ENCODE measurements around the gene RASGRF1.

The RASGRF1 gene

DNA sequence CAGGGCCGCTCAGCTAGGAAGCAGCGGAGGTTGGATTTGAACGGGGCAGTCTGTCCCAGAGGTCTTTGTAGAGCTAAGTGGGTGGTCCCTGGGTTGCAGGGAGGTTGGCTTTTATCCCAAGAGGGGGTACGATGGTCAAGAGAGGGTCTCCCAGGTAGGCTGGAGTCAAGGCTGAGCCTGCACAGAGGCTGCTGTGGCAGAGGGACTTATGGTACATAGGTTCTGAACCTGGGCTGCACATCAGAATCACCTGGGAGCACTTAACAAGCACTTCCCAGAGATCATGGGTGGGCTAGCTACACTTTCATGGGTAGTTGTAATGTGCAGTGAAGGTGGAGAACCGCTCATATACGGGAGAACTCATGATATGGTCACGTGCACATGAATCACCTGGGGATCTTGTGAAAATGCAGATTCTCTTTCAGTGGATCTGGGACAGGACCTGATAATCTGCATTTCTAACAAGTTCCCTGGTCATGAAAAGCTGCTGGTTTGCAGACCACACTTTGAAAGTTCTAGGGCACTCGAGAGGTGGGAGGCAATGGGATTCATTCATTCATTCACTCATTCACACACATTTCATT lies 2.9 kb upstream of the RASGRF1 start:
- DNase-seq (ENCODE audit: insufficient read length) = no peak
- no peak for TF ChIP-seq TAF1 (IDR thresholded peaks at IDR 0.05; ENCODE audit: borderline replicate concordance, low read depth, low read length)
- TF ChIP-seq POLR2AphosphoS5 (IDR thresholded peaks at IDR 0.05; ENCODE audit: low read depth, low read length) = no peak
- TF ChIP-seq POLR2A (IDR thresholded peaks at IDR 0.05; ENCODE audit: low read depth, low read length) = no peak
- FAIRE-seq = no peak

DNA sequence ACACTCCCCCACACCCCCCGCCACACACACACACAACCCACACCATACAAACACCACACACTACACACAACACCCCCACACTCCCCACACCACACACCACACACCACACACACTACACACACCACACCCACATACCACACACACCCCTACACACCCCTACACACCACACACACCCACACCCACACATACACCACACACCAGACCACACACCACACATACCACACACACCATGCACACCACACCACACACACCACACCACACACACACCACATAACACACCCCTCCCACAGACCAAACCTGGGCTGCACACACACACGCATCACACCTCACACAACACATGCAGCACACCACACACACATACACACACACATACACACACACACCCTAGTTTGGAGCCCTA lies 1.8 kb upstream of the RASGRF1 start:
- DNase-seq (ENCODE audit: insufficient read length) (no peak), FAIRE-seq (peak; percentile 86)
- TF ChIP-seq POLR2AphosphoS5 (IDR thresholded peaks at IDR 0.05; ENCODE audit: low read depth, low read length) (no peak), TAF1 (IDR thresholded peaks at IDR 0.05; ENCODE audit: borderline replicate concordance, low read depth, low read length) (no peak), POLR2A (IDR thresholded peaks at IDR 0.05; ENCODE audit: low read depth, low read length) (no peak)

DNA sequence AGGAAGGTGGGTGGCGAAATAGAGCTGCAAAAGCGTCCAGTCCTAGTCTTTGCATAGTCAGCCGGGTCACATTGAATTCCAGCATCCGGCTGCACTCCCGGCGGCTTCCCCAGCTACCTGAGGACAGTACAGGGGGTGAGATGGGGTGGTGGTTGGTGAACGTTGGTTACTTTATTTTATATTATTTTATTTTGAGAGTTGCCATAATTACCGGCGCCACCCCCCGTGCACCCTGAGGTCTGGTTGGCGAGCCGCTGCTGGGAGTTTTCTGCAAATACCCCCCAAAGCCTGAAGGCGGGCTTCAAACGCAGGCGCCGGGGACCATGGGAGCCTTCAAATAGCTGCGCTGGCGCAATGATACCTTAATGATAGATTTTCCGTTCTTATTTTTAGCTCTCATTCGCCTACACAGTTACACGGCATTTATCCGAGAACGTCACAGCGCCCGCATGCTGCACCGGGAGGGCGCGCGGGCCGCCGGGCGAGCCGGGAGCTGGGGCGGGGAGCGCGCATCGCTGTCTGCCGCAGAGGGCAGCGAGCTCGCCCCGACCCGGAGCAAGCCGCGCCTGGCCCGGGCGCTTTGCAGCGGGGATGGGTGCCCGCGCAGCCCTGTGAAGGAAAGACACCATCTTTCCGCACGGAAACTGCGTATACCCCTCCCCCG lies 756 bp upstream of the RASGRF1 start:
- no peak for DNase-seq (ENCODE audit: insufficient read length)
- no peak for FAIRE-seq
- TF ChIP-seq POLR2AphosphoS5 (IDR thresholded peaks at IDR 0.05; ENCODE audit: low read depth, low read length) = no peak
- no peak for TF ChIP-seq POLR2A (IDR thresholded peaks at IDR 0.05; ENCODE audit: low read depth, low read length)

DNA sequence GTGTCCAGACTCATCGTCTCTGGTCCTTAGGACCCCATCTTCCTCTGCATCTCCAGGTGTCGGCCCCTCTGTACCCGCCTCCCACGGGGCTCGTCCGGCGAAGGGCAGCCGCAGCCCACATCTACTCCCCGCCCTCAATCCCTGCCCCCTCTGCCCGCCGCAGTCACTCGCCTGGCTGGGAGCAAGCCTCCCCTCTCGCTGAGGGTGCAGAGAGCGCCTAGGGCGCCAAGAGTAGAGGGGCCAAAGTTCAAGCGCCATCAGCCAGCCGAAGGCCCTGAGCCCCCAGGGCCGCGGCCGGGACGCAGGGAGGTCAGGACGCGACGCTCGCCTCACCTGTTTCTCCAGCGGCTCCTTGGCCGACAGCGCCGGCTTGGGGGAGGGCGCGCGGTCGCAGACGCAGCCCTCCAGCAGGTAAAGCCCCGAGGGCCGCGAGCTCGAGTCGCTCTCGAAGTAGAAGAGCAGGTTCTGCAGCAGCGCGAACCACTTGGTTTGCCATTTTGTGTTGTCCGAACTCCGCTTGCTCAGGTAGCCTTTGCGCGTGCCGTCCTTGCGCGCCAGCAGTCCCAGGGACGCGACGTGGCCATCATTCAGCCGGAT lies 592 bp downstream of the RASGRF1 start:
- DNase-seq (ENCODE audit: insufficient read length) (no peak), FAIRE-seq (no peak)
- TF ChIP-seq TAF1 (IDR thresholded peaks at IDR 0.05; ENCODE audit: borderline replicate concordance, low read depth, low read length) (no peak), POLR2A (IDR thresholded peaks at IDR 0.05; ENCODE audit: low read depth, low read length) (no peak), POLR2AphosphoS5 (IDR thresholded peaks at IDR 0.05; ENCODE audit: low read depth, low read length) (no peak)

DNA sequence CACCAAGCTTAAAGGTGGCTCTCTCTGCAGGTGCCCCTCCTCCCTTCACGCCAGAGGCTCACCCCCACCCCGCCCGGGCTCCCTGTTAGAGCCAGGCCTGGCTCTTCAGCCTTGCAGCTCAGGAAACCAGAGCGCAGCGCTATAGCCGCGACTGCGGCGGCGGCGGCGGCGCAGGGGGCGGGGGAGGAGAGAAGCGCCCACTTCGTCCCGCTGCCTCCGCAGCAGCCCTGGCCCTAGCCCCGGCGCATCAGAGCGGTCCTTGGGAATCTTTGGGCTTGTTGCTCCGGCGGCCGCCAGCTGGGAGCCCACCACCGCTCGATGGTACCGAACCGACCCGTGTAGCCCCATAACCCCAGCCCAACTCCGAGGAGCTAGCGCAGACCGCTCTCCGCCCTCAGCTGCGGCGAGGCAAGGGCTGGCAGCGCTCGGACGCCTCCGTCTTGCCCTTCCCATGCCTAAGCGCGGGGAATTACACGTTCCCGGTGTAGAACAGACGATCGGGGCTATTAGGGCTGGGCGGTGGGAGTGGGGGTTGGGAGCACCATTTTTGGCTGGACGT lies 1.2 kb downstream of the RASGRF1 start:
- no peak for DNase-seq (ENCODE audit: insufficient read length)
- FAIRE-seq = no peak
- no peak for TF ChIP-seq POLR2A (IDR thresholded peaks at IDR 0.05; ENCODE audit: low read depth, low read length)
- no peak for TF ChIP-seq POLR2AphosphoS5 (IDR thresholded peaks at IDR 0.05; ENCODE audit: low read depth, low read length)
- no peak for TF ChIP-seq TAF1 (IDR thresholded peaks at IDR 0.05; ENCODE audit: borderline replicate concordance, low read depth, low read length)

DNA sequence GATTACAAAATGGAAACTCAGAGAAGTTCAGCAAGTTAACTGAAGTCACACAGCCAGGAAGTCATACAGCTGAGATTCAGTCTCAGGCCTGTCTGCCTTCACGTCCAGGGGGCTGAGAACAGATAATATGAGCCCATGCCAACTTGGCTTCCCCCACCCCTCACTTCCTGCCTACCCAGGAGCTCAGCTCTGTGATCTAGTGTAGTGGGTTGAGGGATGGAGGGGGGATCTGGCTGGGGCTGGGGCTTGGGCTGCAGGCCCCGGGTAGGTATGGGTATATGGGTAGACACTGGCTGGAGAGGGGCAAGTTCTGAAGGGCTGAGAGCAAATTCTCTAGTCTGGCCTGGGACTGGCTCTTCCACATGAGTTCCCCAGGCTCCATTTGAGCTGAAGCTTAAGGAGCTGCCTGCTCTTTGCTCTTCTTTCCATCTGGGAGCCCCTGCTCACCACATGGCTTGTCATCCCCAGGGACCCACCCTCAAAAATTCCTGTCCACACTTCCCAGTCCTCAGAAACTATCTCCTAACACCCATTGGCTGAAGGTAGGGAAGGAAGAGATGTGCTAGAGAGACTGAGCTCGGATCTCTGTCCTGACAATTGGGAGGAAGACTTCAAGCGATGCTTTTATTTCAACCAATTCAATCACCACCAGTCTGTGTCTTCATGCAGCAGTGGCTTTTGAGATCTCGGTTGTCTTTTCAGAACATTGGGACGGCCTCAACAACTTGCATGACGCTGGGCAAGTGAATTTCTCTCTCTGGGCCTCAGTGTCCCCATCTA lies 2.0 kb downstream of the RASGRF1 start:
- TF ChIP-seq POLR2AphosphoS5 (IDR thresholded peaks at IDR 0.05; ENCODE audit: low read depth, low read length) = no peak
- no peak for TF ChIP-seq POLR2A (IDR thresholded peaks at IDR 0.05; ENCODE audit: low read depth, low read length)
- TF ChIP-seq TAF1 (IDR thresholded peaks at IDR 0.05; ENCODE audit: borderline replicate concordance, low read depth, low read length) = no peak
- FAIRE-seq (no peak), DNase-seq (ENCODE audit: insufficient read length) (no peak)

DNA sequence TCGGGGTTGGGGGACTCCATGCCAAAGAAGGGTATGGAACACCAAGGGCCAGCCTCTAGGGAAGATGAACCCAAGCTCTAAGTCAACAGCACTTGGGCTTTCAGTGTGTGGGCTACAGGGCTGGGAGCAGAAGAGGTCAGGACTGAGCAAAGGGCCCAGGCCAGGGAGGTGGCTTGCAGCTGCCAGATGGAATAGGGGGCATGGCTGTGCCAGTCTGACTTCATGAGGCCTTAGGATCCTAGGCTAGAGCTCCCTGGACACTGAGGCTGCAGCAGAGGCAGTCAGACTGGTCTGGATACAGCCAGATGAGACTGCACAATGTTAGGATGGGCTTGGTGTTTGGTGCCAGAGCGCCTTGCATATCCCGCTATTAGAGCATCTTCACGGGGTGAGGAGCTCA lies 3.8 kb downstream of the RASGRF1 start:
- DNase-seq (ENCODE audit: insufficient read length) (no peak), FAIRE-seq (no peak)
- no peak for TF ChIP-seq TAF1 (IDR thresholded peaks at IDR 0.05; ENCODE audit: borderline replicate concordance, low read depth, low read length)
- no peak for TF ChIP-seq POLR2AphosphoS5 (IDR thresholded peaks at IDR 0.05; ENCODE audit: low read depth, low read length)
- no peak for TF ChIP-seq POLR2A (IDR thresholded peaks at IDR 0.05; ENCODE audit: low read depth, low read length)

DNA sequence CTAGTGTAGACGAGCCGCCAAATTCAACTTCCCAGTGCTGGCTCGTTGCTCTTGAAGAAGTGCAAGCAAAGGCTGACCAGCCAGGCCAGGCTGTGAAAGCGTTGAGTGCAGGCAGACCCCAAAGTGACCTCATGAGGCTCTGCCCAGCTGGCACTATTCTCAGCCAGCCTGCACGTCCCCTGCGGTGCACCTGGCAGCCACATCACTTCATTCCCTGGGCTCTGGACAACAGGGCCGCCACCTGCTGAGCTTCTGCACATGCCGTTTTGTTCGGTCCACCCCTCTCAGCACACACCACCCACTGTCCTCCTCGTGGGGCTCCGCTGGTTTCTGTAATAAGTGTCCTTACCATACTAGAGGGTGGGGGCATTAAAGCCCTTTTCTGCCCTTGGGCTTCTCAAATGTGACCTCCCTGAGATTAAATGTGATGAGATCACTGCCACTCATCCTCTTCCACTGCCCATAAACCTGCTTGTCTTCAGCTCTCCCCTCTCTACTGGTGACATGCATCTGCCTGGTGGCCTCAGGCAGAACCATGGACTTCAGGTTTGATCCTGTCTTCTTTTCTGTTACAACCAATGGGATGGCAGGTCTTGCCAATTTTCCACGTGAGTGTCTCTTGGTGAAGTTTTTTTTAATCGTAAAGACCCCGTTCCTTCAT lies 6.1 kb downstream of the RASGRF1 start:
- FAIRE-seq (no peak), DNase-seq (ENCODE audit: insufficient read length) (no peak)
- TF ChIP-seq POLR2AphosphoS5 (IDR thresholded peaks at IDR 0.05; ENCODE audit: low read depth, low read length) = no peak
- TF ChIP-seq TAF1 (IDR thresholded peaks at IDR 0.05; ENCODE audit: borderline replicate concordance, low read depth, low read length) = no peak
- TF ChIP-seq POLR2A (IDR thresholded peaks at IDR 0.05; ENCODE audit: low read depth, low read length) = no peak

DNA sequence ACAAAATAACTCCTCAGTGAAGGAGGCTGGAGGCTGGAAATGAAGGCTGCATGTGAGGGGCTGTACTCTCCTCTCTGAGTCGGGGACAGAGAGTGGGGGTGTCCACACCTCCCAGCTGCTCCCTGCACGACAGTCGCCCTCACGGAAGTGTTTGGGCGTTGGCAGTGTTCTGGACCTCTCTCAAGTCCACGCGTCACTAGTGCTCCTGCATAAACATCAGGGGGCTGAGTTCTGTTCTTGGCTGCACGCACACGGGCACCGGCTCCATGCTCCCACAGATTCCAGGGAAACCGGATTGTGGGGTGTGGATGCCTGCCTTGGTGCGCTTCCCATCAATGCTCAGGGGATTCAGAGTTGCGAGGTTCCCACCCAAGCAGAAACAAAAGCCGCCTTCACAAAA lies 7.4 kb downstream of the RASGRF1 start:
- TF ChIP-seq TAF1 (IDR thresholded peaks at IDR 0.05; ENCODE audit: borderline replicate concordance, low read depth, low read length) (no peak), POLR2A (IDR thresholded peaks at IDR 0.05; ENCODE audit: low read depth, low read length) (no peak), POLR2AphosphoS5 (IDR thresholded peaks at IDR 0.05; ENCODE audit: low read depth, low read length) (no peak)

DNA sequence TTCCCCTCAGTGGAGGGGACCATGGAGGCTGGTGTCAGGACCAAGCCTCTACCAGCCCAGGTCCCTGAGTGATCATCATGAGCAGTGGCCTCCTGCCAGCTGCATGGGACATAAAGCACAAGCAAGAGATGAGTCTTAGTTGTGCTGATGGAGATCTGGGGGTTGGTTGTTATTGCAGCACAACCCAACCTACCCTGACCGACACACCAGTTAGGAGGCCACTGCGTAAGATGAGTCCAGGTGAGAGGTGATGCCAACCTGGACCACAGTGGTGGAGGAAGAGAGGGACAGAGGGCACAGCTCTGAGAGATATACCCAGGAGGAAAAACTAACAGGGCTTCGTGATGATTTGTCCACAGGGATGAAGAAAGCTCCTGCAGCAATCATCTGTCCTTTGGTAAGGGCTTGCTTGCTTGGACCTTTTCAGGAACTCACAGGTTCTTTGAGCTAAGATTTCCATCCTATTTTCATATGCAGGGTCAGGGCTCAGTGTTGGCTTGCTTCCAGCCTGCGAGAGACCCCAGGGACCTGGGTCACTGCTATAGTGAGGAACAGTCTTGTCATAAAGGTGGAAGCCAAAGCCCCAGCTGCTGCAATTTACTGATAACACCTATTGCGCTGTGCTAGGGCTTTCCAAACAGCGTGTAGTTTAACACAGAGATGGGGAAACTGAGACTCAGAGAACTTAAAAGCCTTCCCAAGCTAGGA lies 8.1 kb downstream of the RASGRF1 start:
- FAIRE-seq (no peak), DNase-seq (ENCODE audit: insufficient read length) (no peak)
- TF ChIP-seq TAF1 (IDR thresholded peaks at IDR 0.05; ENCODE audit: borderline replicate concordance, low read depth, low read length) (no peak), POLR2AphosphoS5 (IDR thresholded peaks at IDR 0.05; ENCODE audit: low read depth, low read length) (no peak), POLR2A (IDR thresholded peaks at IDR 0.05; ENCODE audit: low read depth, low read length) (no peak)

More for the DNA sequence above, 7.4 kb downstream of the RASGRF1 start:
- DNase-seq (ENCODE audit: insufficient read length) (no peak), FAIRE-seq (no peak)

Measured in GM12892 (cell line).